Epithelial cell of esophagus (primary cell): ENCODE results near the gene IL6R.
"Not testable (repeated sequence)": the region's sequence is repeated elsewhere in the genome, so short reads cannot be mapped to it uniquely, and the experiment has no call there.

Experiments
- DNase-seq: peaks from one replicate; pipeline ENCODE4 v3.0.0; 2010; ENCODE audit warnings: low read depth
- H3K4me3 ChIP-seq: 2 replicates; pipeline ENCODE4 v1.5.1; 2011; ENCODE audit warnings: mild to moderate bottlenecking, low read length, control low read depth
- CTCF ChIP-seq: IDR thresholded peaks from 2 replicates; pipeline ENCODE4 v1.5.1; 2011; ENCODE audit warnings: low read depth, mild to moderate bottlenecking, low read length, control low read depth, inconsistent platforms; ENCODE audit not compliant: insufficient read depth; ENCODE audit errors: missing control alignments

IL6R gene

GRCh38 chr1:154420961-154421924 lies 16.1 kb downstream of the IL6R start:
- no peak overlapping the region for H3K4me3 ChIP-seq
- no peak for TF ChIP-seq CTCF
- no peak for DNase-seq

DNA sequence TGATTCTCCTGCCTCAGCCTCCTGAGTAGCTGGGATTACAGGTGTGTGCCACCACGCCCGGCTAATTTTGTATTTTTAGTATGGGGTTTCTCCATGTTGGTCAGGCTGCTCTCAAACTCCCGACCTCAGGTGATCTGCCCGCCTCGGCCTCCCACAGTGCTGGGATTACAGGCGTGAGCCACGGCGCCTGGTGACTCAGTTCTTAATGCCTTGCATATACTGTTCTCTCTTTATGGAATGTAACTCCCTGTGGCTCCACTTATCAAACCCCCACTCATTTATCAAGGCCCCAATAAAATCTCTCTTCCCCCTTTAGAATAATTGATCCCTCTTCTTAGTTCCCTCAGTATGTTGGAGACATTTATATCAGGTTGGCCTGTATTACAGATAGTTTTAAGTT lies 16.9 kb downstream of the IL6R start:
- not testable (repeated sequence) for H3K4me3 ChIP-seq
- DNase-seq: peak; percentile 65

GRCh38 chr1:154422521-154422920 lies 17.4 kb downstream of the IL6R start:
- no peak overlapping the region for H3K4me3 ChIP-seq

GRCh38 chr1:154423304-154423987 lies 18.3 kb downstream of the IL6R start:
- H3K4me3 ChIP-seq: no peak overlapping the region
- TF ChIP-seq CTCF: no peak
- DNase-seq: peak; percentile 64

More at GRCh38 chr1:154422521-154422920, 17.4 kb downstream of the IL6R start:
- no peak for TF ChIP-seq CTCF
- DNase-seq: peak; percentile 61

- DNase-seq: no peak
- H3K4me3 ChIP-seq: no peak overlapping the region
- TF ChIP-seq CTCF: no peak
These were observed 18.8 kb downstream of the IL6R start for GRCh38 chr1:154423988-154424326.

- DNase-seq: no peak
- H3K4me3 ChIP-seq: no peak overlapping the region
- TF ChIP-seq CTCF: no peak
These were observed 20.0 kb downstream of the IL6R start for GRCh38 chr1:154425172-154425571.
